Left lung (tissue), 10 donors: Measurements from ENCODE around the gene CTNNA3. TPM values are rescaled to one million over a fixed set of nuclear protein-coding genes. Genes with fewer than 3 reads are reported as not detected.

Experiments used
- ATAC-seq: fragments of 200-7000 bp; cut with Tn5 transposase; one replicate; pipeline ENCODE4 v1.9.1; 2020; ENCODE audit warnings: moderate library complexity
- DNase-seq, 4 donors: peaks; one replicate each; pipeline ENCODE4 v3.0.0-alpha.2; 2013 to 2020
- H3K27ac ChIP-seq, 2 donors: fragments of 200-600 bp; sonication (generic) in 1 of 2; one replicate each; pipeline versions ENCODE4 v1.5.0 to v1.8.0; 2020 to 2021
- H3K27me3 ChIP-seq, 2 donors: fragments of 200-600 bp; sonication (generic) in 1 of 2; one replicate each; pipeline versions ENCODE4 v1.5.0 to v1.8.0; 2020 to 2021
- H3K36me3 ChIP-seq, 2 donors: fragments of 200-600 bp; sonication (generic) in 1 of 2; one replicate each; pipeline versions ENCODE4 v1.5.0 to v1.8.0; 2020 to 2021
- H3K4me1 ChIP-seq, 2 donors: fragments of 200-600 bp; one replicate each; pipeline ENCODE4 v1.8.0; 2021
- H3K4me3 ChIP-seq, 2 donors: fragments of 200-600 bp; sonication (generic) in 1 of 2; one replicate each; pipeline versions ENCODE4 v1.5.0 to v1.8.0; 2020 to 2021; ENCODE audit warnings: mild to moderate bottlenecking in 1 of 2
- H3K9me3 ChIP-seq, 2 donors: fragments of 200-600 bp; sonication (generic) in 1 of 2; one replicate each; pipeline versions ENCODE4 v1.5.0 to v1.8.0; 2020 to 2021
- CTCF ChIP-seq, 2 donors: fragments of 200-600 bp; sonication (generic) in 1 of 2; IDR thresholded peaks; one replicate each; pipeline versions ENCODE4 v1.5.0 to v1.8.0; 2021; ENCODE audit warnings: antibody characterized with exemption in 2 of 2
- intact Hi-C, 2 donors: fragments of 100-400 bp; cut with DNase I; formaldehyde crosslinking; loops; one replicate each; pipeline versions ENCODE4 v1.11.2 to v1.14.2; 2022
- polyA plus RNA-seq, 6 donors: library from polyadenylated mRNA; unstranded; fragments of 120-200 nt; gene quantifications; one replicate each; pipeline ENCODE4 v1.2.1, GENCODE V29; 2013; ENCODE audit not compliant: insufficient read length in 6 of 6
- total RNA-seq, 2 donors: library from RNA; stranded (reverse); fragmentation: NEBNext Ultra II Directional; extraction: Animal tissue kit (Norgen Biotek cat#: 25700); gene quantifications; one replicate each; pipeline ENCODE4 v1.2.1, GENCODE V29; 2021
- donor health status: DM: no; HTN: yes; CAD: no.
- donor health status: DM: no; HTN: no; CAD: no.

Gene CTNNA3
- total and polyA plus RNA-seq, 8 donors = 1.1 to 8.2 (median 6.6) TPM; not detected in 1

- H3K36me3 ChIP-seq = no peaks in the 10 kb centered on the region
- no peak overlapping the region for H3K4me3 ChIP-seq
- no peak for TF ChIP-seq CTCF (IDR thresholded peaks at IDR 0.05)
- no peak for ATAC-seq
- DNase-seq = no peak
- no peak overlapping the region for H3K27ac ChIP-seq
- H3K27me3 ChIP-seq = no peaks in the 10 kb centered on the region
- H3K9me3 ChIP-seq = no peaks in the 10 kb centered on the region
- no peaks in the 10 kb centered on the region for H3K4me1 ChIP-seq
- intact Hi-C loops = no loop called here
These were observed 1024.4 kb downstream of the CTNNA3 start for GRCh38 chr10:66671562-66671961.

DNA sequence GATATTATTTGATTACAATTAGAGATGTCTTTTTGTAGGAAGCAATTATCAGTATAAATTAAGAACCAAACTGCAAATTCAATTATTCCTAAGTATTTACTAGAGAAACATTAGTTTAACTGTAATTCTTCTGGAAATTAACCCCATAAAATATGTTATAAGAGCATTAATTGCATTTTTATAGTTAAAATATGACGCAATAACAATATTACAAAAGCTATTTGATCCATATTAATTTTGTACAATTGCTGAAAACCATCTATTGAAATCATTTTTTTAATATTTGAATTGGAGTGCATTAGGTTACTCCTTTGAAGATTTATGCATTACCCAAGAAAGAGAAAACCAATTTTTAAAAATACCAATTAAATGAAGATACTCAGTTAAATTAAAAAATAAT lies 1024.9 kb downstream of the CTNNA3 start:
- DNase-seq = no peak
- Histone ChIP-seq H3K9me3 (no peaks in the 10 kb centered on the region), H3K4me3 (no peak overlapping the region), H3K27me3 (no peaks in the 10 kb centered on the region), H3K4me1 (no peaks in the 10 kb centered on the region), H3K36me3 (no peaks in the 10 kb centered on the region), H3K27ac (no peak overlapping the region)
- ATAC-seq = no peak
- no peak for TF ChIP-seq CTCF (IDR thresholded peaks at IDR 0.05)
- intact Hi-C loops = no loop called here

GRCh38 chr10:66656499-66656898 lies 1039.5 kb downstream of the CTNNA3 start:
- H3K27me3 ChIP-seq = no peaks in the 10 kb centered on the region
- H3K4me3 ChIP-seq = no peak overlapping the region
- no peak for TF ChIP-seq CTCF (IDR thresholded peaks at IDR 0.05)
- H3K27ac ChIP-seq = no peak overlapping the region
- DNase-seq = peak in 2 of 4 donors; percentile 2 to 7
- intact Hi-C loops = no loop called here
- H3K9me3 ChIP-seq = peaks cover 0 to 22% of the 10 kb centered on the region in 2 donors
- no peaks in the 10 kb centered on the region for H3K36me3 ChIP-seq
- no peak for ATAC-seq
- H3K4me1 ChIP-seq = no peaks in the 10 kb centered on the region

DNA sequence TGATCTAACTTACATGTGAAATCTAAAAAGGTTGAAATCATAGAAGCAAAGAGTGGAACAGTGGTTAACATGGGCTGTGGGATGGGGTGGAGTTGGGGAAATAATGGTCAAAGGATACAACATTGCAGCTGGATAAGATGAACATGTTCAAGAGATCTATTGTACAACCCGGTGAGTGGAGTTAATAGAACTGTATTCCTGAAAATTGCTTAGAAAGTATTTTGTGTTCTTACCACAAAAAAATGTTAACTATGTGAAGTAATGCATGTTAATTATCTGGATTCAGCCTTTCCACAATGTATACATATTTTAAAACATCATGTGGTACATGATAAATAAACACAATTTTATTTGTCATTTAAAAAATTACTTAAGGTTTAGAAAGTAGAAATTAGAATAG lies 1041.1 kb downstream of the CTNNA3 start:
- intact Hi-C loops = no loop called here
- Histone ChIP-seq H3K27me3 (no peaks in the 10 kb centered on the region), H3K9me3 (peaks cover 0 to 30% of the 10 kb centered on the region in 2 donors), H3K36me3 (no peaks in the 10 kb centered on the region), H3K27ac (no peak overlapping the region), H3K4me1 (no peaks in the 10 kb centered on the region), H3K4me3 (no peak overlapping the region)
- no peak for TF ChIP-seq CTCF (IDR thresholded peaks at IDR 0.05)
- ATAC-seq = no peak
- DNase-seq = no peak

- DNase-seq = peak in 1 of 4 donors; percentile 47
- peaks cover 0 to 40% of the 10 kb centered on the region in 2 donors for H3K9me3 ChIP-seq
- no peak for TF ChIP-seq CTCF (IDR thresholded peaks at IDR 0.05)
- no peaks in the 10 kb centered on the region for H3K27me3 ChIP-seq
- no peak overlapping the region for H3K27ac ChIP-seq
- no peaks in the 10 kb centered on the region for H3K4me1 ChIP-seq
- no peaks in the 10 kb centered on the region for H3K36me3 ChIP-seq
- no peak overlapping the region for H3K4me3 ChIP-seq
- no peak for ATAC-seq
- intact Hi-C loops = no loop called here
These were observed 1044.5 kb downstream of the CTNNA3 start for GRCh38 chr10:66651308-66652082.
